Measurements from ENCODE around the gene RNF207. TPM values are rescaled to one million over a fixed set of nuclear protein-coding genes. Genes with fewer than 3 reads are reported as not detected.

RNF207 gene
- total and polyA plus RNA-seq, 2 donors (not counting 3 experiments of a cell fraction or from before 2014, with no cell fraction given) = 3.2 to 8.2 TPM

- Histone ChIP-seq H3K4me1 (ENCODE audit: control insufficient read depth, extremely low read depth, insufficient read depth, low read length) (no peaks in the 10 kb centered on the region), H3K27ac (ENCODE audit: insufficient read depth, low read depth, low read length) (no peak overlapping the region), H2AFZ (ENCODE audit: low read depth, low read length) (no peak overlapping the region), H3K79me2 (ENCODE audit: control insufficient read depth, insufficient read depth, low read length) (no peaks in the 10 kb centered on the region), H4K20me1 (replicated peaks; ENCODE audit: control insufficient read depth, extremely low read depth, insufficient read depth, low read length) (no peaks in the 10 kb centered on the region), H3K4me3 (replicated peaks in 1 of 3; ENCODE audit: insufficient read depth in 1 of 3, low read depth in 1 of 3, low read length in 3 of 3) (no peak overlapping the region), H3K36me3 (ENCODE audit: control insufficient read depth in 2 of 2, extremely low read depth in 1 of 2, insufficient read depth in 2 of 2, low read length in 2 of 2) (no peaks in the 10 kb centered on the region), H3K4me2 (ENCODE audit: insufficient read depth, low read length) (no peak overlapping the region), H3K27me3 (ENCODE audit: control insufficient read depth in 2 of 2, insufficient read depth in 2 of 2, low read length in 2 of 2) (peaks cover 3 to 6% of the 10 kb centered on the region in 2 experiments), H3K9ac (replicated peaks; ENCODE audit: extremely low read depth, insufficient read depth, low read length) (no peak overlapping the region), H3K9me1 (replicated peaks; ENCODE audit: control insufficient read depth, extremely low read depth, insufficient read depth, low read length) (no peaks in the 10 kb centered on the region), H3K9me3 (replicated peaks; ENCODE audit: control insufficient read depth, insufficient read depth, low read length) (no peaks in the 10 kb centered on the region)
- ChIA-PET CTCF (interaction anchor here (0.7 to 2.1 kb wide), 2 partner anchors 8 to 168 kb away, joined by 3 to 10 read pairs; no protein-coding TSS in a partner anchor), POLR2A (interaction anchor here (0.5 kb wide), 1 partner anchor 139 kb away, joined by 4 read pairs; no protein-coding TSS in a partner anchor)
- DNase-seq (ENCODE audit: low read depth, low spot score) (no peak), FAIRE-seq (no peak)
- dilution Hi-C loops (cut with MboI; ENCODE audit: extremely low pct_ligation_motif_present, low sequenced_read_pairs) (no loop called here), intact Hi-C loops (cut with micrococcal nuclease) (no loop called here)
- no peak for TF ChIP-seq POLR2A (IDR thresholded peaks at IDR 0.05; ENCODE audit: low read depth, low read length)
- TF ChIP-seq POLR2AphosphoS5 (IDR thresholded peaks at IDR 0.05; ENCODE audit: insufficient read depth, low read depth, low read length) = no peak
- TF ChIP-seq MYC (IDR thresholded peaks at IDR 0.05; ENCODE audit: low read depth, low read length) = no peak
- no TSS peak for BruUV-seq (replicated peaks)
These were observed 48.8 kb downstream of the RNF207 start for GRCh38 chr1:6254691-6255090.

GRCh38 chr1:6256645-6257044 is 50.7 kb downstream of the RNF207 start:
- no peak overlapping the region for H2AFZ ChIP-seq (ENCODE audit: low read depth, low read length)
- ChIA-PET POLR2A (no interaction called here), CTCF (interaction anchor here (1.1 to 2.1 kb wide), 4 partner anchors 10 to 52 kb away, joined by 3 to 10 read pairs (median 4); no protein-coding TSS in a partner anchor)
- H3K4me3 ChIP-seq (replicated peaks in 1 of 3; ENCODE audit: insufficient read depth in 1 of 3, low read depth in 1 of 3, low read length in 3 of 3) = no peak overlapping the region
- intact Hi-C loops (cut with micrococcal nuclease) (no loop called here), dilution Hi-C loops (cut with MboI; ENCODE audit: extremely low pct_ligation_motif_present, low sequenced_read_pairs) (no loop called here)
- H4K20me1 ChIP-seq (replicated peaks; ENCODE audit: control insufficient read depth, extremely low read depth, insufficient read depth, low read length) = no peaks in the 10 kb centered on the region
- H3K4me1 ChIP-seq (ENCODE audit: control insufficient read depth, extremely low read depth, insufficient read depth, low read length) = no peaks in the 10 kb centered on the region
- no peaks in the 10 kb centered on the region for H3K79me2 ChIP-seq (ENCODE audit: control insufficient read depth, insufficient read depth, low read length)
- H3K9ac ChIP-seq (replicated peaks; ENCODE audit: extremely low read depth, insufficient read depth, low read length) = no peak overlapping the region
- no peak for DNase-seq (ENCODE audit: low read depth, low spot score)
- FAIRE-seq = no peak
- BruUV-seq (replicated peaks) = no TSS peak
- no peak overlapping the region for H3K4me2 ChIP-seq (ENCODE audit: insufficient read depth, low read length)
- no peaks in the 10 kb centered on the region for H3K36me3 ChIP-seq (ENCODE audit: control insufficient read depth in 2 of 2, extremely low read depth in 1 of 2, insufficient read depth in 2 of 2, low read length in 2 of 2)
- no peaks in the 10 kb centered on the region for H3K27me3 ChIP-seq (ENCODE audit: control insufficient read depth in 2 of 2, insufficient read depth in 2 of 2, low read length in 2 of 2)
- no peaks in the 10 kb centered on the region for H3K9me3 ChIP-seq (replicated peaks; ENCODE audit: control insufficient read depth, insufficient read depth, low read length)
- no peak overlapping the region for H3K27ac ChIP-seq (ENCODE audit: insufficient read depth, low read depth, low read length)
- no peaks in the 10 kb centered on the region for H3K9me1 ChIP-seq (replicated peaks; ENCODE audit: control insufficient read depth, extremely low read depth, insufficient read depth, low read length)
- TF ChIP-seq EZH2 (IDR thresholded peaks at IDR 0.05; ENCODE audit: borderline replicate concordance, low read depth, low read length, severe bottlenecking) (no peak), MYC (IDR thresholded peaks at IDR 0.05; ENCODE audit: low read depth, low read length) (no peak), FOS (IDR thresholded peaks at IDR 0.05; ENCODE audit: borderline replicate concordance, insufficient read depth, low read length) (no peak), MAX (IDR thresholded peaks at IDR 0.05; ENCODE audit: insufficient read depth, insufficient read length) (no peak), CTCF (IDR thresholded peaks at IDR 0.05; ENCODE audit: extremely low read depth in 1 of 2, insufficient read depth in 1 of 2, low read depth in 1 of 2, low read length in 2 of 2) (no peak), JUN (IDR thresholded peaks at IDR 0.05; ENCODE audit: borderline replicate concordance, insufficient read depth, insufficient read length, low read depth) (no peak), POLR2AphosphoS5 (IDR thresholded peaks at IDR 0.05; ENCODE audit: insufficient read depth, low read depth, low read length) (no peak)

All from endothelial cell of umbilical vein (primary cell).